HG02943 (cell line): Measurements from ENCODE around the gene NMRAL1.
A peak's percentile ranks its signal among the peaks of the same experiment; 100 is the strongest.

Source experiments
- ATAC-seq: cut with Tn5 transposase; IDR thresholded peaks from one replicate; pipeline ENCODE4 v1.9.1; 2021; ENCODE audit warnings: mild to moderate bottlenecking, low read depth, moderate library complexity; ENCODE audit not compliant: unreplicated experiment

Gene NMRAL1

DNA sequence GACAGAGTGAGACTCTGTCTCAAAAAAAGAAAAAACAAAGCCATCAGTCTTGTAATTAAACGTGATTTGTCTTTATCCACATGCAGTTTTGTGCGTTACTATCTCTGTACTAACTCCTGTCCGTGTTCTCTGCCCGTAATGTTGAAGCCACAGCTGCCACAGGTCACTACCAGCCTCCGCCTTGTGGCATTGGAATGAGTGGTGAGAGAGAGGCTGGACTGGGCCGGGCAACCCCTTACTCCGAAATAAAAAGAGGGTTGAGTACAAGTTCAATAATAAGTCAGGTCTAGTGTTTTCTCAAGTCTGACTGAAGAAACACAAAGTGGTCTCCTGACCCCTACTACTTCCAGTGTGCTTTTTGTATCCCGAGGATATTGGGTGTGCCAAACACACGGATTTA is 43.4 kb downstream of the NMRAL1 start:
- ATAC-seq, result no peak

DNA sequence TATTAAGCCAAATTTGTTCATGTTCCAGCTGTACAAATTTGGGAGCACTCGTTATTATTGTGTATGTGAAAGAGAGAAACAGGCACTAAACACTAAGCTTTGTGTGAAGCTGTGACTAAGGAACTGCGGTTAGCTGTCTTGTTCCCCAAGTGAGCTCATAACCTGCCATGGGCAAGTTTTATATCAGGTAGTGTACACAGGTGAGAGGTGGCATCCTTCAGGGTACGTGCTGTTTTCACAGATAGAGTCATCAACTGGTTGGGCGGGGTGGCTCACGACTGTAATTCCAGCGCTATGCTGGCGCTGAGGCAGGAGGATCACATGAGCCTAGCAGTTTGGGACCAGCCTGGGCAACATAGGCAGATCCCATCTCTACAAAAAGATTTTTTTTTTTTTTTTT is 45.9 kb downstream of the NMRAL1 start:
- ATAC-seq, result no peak

DNA sequence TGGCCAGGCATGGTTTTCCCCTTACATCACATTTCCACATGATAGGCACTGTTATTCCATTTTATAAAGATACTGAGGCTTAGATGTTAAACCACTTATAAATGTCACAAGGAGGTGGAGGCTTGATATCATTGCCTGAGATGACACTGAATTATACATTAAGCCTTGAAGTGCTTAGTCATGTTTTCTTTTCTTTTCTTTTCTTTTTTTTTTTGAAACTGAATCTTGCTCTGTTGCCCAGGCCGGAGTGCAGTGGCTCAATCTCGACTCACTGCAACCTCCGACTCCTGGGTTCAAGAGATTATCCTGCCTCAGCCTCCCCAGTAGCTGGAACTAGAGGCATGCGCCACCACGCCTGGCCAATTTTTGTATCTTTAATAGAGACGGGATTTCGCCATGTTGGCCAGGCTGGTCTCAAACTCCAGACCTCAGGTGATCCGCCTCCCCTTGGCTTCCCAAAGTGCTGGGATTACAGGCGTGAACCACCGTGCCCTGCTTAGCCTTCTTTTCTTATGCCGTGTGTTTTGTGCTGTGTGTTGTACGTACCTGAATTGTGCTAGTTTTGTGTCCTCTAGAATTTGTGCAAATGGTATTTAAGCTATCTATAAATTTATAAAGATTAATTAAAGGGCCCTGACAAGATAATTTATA is 47.6 kb downstream of the NMRAL1 start:
- ATAC-seq, result no peak

DNA sequence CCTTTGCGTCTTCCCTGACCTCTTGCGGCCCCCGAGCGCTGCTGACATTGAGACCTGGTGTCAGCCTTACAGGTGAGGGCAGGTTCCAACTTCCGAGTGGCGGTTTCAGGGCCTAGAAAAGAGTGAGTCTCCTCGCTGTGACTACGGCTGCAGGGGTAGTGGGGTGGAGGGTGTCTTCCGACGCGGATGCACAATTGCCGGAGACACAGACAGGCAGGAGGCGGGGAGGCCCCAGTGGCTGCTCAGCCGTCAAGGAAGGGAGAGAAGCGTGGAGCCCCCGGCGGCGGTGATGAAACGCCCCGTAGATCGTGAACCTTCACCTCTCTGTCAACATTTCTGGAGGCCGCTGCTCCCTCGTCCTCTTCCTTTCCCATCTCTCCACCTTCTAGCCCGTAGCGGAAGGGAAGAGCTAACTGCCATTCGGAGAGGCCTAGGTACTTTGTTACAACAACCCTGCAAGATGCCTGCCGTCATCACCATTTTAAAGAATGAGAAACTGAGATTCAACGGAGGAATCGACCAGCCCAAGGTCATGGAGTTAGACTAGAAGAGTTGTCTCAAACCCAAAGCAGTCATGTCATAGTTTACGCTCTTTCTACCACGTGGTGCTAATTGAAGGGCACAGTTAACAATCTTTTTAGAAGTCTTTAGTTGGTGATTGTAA is 48.3 kb downstream of the NMRAL1 start:
- ATAC-seq, result peak; percentile 33

DNA sequence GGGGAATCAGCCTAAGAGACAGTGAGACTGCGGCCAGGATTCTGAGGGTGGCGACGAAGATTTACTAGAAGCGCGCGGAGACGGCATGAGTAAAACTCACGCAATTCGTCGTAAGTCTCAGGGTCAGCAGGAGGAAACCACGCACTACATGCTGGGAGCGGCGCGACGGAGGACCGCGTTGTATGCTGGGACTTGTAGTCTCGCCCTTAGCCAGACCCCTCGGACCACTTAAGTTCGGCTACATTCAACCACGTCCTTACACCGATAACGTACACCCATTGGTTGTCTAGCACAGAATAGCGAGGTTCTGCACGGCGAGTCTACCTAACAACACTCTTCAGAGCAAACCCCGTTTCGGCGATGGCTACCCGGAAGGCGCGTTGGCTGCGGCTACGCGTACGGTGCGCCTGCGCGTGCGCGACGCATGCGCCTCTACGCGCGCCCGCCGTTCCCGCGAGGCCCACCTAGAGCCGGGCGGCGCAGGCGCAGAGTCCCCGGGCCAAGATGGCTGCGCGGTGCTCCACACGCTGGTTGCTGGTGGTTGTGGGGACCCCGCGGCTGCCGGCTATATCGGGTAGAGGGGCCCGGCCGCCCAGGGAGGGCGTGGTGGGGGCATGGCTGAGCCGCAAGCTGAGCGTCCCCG is 48.9 kb downstream of the NMRAL1 start, which contains the start of gene DNAJA3:
Gene DNAJA3 (plus strand): TSS at position 491 of the 643 bp plus-strand sequence. CDS start 14 bp downstream, at position 505.
- peak; percentile 88 for ATAC-seq

DNA sequence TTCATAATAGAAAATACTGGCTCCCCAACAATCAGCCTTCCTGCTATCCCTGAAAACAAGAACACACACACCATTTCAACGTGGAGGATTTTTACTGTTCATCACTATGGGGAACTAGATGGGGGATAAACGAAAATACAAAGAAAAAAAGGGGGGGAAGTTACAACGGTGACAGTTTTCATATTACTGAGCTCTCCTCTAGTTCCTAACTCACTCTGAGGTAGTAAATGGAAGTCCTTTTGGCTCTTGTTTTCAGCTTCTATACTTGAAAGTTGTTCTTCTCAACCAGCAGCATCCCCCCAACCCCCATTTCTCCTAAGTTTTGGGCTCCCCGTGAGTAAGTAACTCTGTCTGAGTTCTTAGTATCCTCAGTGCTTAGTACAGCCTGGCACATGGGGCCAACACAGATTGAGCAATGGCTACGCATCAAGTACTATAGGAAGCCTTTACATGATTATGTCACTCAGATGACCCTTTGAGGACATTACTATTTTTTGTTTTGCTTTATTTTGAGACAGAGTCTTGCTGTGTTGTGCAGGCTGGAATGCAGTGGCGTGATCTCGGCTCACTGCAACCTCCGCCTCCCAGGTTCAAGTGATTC is 53.8 kb downstream of the NMRAL1 start:
- ATAC-seq, result no peak

DNA sequence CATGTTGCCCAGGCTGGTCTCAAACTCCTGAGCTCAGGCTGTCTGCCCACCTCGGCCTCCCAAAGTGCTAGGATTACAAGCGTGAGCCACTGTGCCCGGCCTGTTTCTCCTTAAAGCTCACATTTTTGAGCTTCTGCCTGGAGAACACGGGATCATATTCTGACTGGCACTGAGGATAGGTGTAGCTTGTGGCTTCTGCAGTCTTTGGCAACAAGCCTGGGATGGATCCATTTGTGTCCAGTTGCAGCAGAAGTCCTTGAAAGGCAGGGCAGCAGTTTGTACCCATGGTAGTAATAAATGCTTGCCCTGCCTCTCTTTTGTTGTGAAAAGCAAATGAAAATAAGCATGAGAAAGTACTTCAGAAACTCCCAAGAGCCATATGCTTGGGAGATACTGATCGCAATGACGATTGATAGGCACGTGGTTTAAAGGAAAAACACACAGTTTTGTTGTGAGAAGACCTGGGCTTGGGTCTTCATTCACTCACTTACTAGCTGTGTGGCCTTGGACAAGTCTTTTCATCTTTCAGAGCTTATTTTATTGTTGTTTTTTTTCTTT is 54.9 kb downstream of the NMRAL1 start:
- no peak for ATAC-seq

DNA sequence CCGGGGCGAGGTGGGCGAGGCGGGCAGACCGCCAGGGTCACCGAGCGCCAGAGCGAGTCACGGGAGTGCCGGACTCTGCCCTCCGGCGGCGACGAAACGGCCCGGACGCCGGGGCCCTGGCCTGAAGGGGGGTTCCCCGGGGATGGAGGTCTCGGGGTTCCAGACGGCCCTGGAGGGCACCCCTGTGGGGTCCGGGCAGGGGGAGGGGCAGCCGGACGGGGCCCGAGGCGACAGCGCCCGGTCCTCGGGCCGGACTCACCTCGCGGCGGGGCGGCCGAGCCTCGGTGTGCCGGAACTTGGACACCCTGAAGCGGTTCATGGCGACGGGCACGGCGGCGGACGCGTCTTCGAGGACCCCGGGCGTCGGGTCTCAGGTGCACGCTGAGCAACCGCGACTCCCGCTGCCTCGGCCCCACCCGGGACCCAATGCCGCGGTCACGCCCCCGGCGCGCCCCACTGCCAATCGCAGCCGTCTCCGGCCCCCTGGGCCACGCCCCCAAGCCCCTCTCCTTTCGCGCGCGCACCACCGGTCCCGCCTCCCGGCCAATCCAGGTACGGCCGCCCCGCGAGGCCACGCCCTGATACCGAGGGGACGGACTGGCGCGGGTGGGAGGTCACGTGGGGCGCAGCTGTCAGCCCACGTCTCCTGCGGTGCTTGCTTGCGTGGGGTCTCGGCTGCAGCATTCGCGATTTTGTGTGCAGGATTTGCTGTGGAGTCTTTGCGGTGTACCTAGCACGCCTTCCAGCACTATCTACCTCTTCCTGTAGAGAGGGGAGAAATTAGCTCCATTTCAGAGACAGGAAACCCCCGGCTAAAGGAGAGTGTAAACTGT is 58.0 kb downstream of the NMRAL1 start, which contains the start of gene CORO7:
Gene CORO7 (minus strand): TSS at position 397 of the 833 bp plus-strand sequence. CDS start 78 bp downstream, at position 319.
- peak; percentile 56 for ATAC-seq

DNA sequence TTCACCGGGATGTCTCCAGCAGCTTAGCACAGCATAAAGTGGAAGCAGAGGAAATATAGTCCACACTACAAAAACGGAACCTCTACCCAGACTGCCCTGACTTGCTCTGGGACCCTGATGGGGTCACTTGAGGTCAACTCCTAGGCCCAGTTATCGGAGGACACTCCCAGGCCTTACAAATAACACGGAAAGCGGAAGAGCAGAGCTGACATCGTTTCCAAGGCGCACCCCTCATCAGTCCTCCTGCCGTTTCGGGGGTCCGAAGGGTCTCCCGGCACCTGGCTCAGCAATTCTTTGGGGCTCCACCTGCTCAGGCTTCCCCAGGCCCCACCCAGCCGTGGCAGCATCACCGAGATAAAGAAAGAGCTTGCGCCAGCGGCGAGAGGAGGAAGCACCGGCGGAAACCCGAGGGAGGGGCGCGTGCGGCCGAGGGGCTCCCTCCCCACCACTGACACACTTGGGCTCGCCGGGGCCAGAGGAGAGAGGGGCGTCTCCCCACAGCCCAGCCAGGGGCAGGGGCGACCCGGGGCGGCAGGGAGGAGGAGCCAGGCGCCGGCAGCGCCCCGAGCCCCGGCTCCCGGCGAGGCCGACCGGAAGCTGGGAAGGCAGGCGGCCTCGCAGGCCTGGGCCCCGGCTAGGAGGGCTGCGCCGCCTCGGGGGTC is 58.8 kb downstream of the NMRAL1 start:
- ATAC-seq, result no peak

DNA sequence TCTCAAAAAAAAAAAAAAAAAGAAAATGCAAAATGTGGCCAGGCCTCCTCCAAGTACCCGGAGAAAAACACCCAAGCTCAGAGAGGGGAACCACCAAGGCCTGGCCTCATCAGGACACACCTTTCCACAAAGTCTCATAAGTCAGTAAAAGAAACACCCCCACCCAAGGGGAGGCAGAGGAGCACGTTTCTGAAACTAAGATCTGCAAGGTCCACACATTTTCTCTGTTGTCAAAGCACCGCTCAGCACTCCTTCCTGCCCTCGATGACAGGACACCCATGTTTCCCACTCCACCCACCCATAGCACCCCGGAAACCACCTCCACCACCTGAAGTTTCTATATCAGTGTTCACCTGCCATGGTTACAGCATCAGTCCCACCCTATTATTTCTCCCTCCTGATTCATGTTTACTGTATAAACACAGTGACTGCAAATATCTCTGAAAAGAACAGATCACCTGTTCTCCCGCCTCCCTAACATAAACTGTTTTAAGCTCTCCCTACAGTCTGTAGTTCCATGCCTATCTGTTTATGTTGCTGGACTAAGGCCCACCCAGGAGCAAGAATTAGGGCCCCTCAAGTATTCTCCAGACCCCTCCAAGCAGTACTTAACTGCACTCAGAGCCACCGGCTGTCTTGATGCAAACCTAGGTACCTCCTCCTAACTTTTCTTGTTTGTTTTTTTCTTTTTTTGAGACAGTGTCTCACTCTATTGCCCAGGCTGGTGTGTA is 60.1 kb downstream of the NMRAL1 start:
- ATAC-seq, result peak; percentile 57

DNA sequence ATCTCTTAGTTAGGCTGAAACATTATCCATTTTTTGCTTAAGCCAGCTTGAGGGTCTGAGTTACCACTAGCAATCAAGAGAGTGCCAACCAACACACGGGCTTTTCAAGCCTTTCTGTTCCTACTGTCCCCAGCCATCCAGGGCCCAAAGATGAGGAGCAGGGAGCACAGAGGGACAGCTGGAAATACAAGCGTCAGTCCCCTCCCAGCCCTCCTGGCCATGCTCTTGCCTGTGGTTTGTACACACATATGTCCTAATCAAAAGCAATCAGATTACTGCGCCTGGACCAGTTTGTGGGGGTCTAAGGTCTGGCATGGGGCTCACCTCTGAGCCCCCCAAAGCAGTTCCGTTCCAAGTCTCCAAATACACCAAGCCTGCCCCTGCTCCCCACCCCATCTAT is 61.6 kb downstream of the NMRAL1 start:
- no peak for ATAC-seq

DNA sequence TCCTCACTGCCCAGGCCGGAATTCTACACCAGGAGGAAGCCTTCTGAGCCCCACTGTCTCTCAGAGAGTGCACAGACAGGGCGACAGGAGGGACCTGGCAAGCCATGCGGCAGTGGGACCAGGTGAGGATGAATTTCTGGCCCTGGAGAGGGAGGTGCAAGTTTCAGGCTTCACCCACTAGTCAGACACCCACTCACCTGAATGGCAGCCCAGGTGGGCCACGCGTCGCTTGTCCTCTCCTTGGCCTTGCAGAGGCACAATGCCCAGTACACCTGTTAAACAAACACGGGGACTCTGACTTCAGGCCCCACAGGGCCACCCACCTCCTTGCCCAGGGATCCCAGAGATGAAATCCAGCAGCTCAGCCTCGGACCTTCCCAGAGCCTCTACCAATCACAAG is 62.3 kb downstream of the NMRAL1 start:
- ATAC-seq, result no peak
